Activated CD4-positive, alpha-beta T cell treated with anti-CD3 and anti-CD28 coated beads for 36 hours (primary cell): Measurements from ENCODE around the gene OR1B1. TPM values are rescaled to one million over a fixed set of nuclear protein-coding genes. Genes with fewer than 3 reads are reported as not detected.

Source experiments
- ATAC-seq: fragments of 200-7000 bp; cut with Tn5 transposase; one replicate; pipeline ENCODE4 v1.10.0; 2021; ENCODE audit warnings: mild to moderate bottlenecking, moderate library complexity
- CTCF ChIA-PET: fragments of 350-600 bp; sonication (Branson Sonifier 250); formaldehyde crosslinking; loops from one replicate; lab custom pipeline; 2021; ENCODE audit warnings: antibody characterized with exemption; lab: Charles Lee
- POLR2A ChIA-PET: fragments of 350-600 bp; sonication (Branson Sonifier 250); formaldehyde crosslinking; loops from one replicate; lab custom pipeline; 2021; ENCODE audit warnings: antibody characterized with exemption, inconsistent platforms; lab: Charles Lee
- DNase-seq: peaks from one replicate; pipeline ENCODE4 v3.0.0-alpha.2; 2020
- H3K27ac Mint-ChIP-seq: one replicate; pipeline ENCODE4 v1.8.0; 2021; ENCODE audit warnings: mixed read lengths
- H3K27me3 Mint-ChIP-seq: one replicate; pipeline ENCODE4 v1.8.0; 2021; ENCODE audit warnings: mixed read lengths
- H3K36me3 Mint-ChIP-seq: one replicate; pipeline ENCODE4 v1.8.0; 2021; ENCODE audit warnings: low read depth, mixed read lengths
- H3K4me1 Mint-ChIP-seq: one replicate; pipeline ENCODE4 v1.8.0; 2021; ENCODE audit warnings: mixed read lengths
- H3K4me3 Mint-ChIP-seq: one replicate; pipeline ENCODE4 v1.8.0; 2021; ENCODE audit warnings: mild to moderate bottlenecking, moderate library complexity, mixed read lengths
- H3K9me3 Mint-ChIP-seq: one replicate; pipeline ENCODE4 v1.8.0; 2021; ENCODE audit warnings: low read depth, mixed read lengths
- intact Hi-C, 2 experiments: fragments of 100-400 bp; cut with DNase I in 1 of 2; cut with micrococcal nuclease in 1 of 2; formaldehyde crosslinking; loops; one replicate each; pipeline versions ENCODE4 v1.14.2 to v1.15.1; 2022 to 2024; cut with DNase I, micrococcal nuclease
- total RNA-seq, 2 experiments: library from RNA; stranded (reverse); gene quantifications; one replicate each; pipeline ENCODE4 v1.2.3, GENCODE V29; 2021

Gene OR1B1
- not detected for total RNA-seq

DNA sequence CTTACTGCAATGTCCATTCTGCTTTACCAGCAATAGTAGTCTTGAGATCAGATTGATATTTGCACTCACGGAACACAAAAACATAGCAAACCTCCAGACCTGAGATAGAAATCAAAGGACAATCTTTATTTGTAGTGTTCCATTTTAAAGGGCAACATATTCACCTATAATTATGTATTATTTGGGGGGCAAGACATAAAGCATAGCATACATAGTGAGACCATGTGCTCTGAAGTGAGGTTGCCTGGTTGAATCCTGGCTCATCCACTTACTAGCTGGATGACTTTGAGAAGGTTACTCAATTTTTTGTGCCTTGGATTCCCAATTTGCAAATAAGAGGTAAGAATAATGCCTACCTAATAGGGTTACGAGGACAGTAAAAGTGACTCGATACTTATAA, at the start of gene OR1B1:
OR1B1 (minus strand) TSS at position 101 of the 400 bp plus-strand sequence.
- ChIA-PET POLR2A (no interaction called here), CTCF (interaction anchor here (0.6 kb wide), 1 partner anchor 793 kb away, joined by 3 read pairs; no protein-coding TSS in a partner anchor)

DNA sequence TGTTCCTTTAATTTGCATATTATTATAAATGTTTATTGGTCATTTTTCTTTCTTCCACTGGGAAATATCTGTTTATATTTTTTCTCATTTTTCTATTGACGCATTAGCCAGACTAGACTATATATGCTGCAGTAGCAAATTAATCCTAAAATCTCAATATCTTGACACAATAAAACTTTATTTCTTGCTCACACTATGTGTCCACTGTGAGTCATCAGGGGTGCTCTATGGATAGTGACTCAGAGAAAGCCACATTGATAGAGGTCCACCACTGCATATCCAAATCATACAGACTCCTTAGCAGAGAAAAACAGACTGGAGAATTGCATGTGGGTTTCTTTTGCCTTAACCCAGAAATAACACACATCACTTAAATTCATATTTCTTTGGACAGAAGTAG, 38.3 kb upstream of the OR1B1 start:
- Mint-ChIP-seq H3K4me3 (no peak overlapping the region), H3K9me3 (peaks cover 3% of the 10 kb centered on the region), H3K36me3 (no peaks in the 10 kb centered on the region), H3K27me3 (no peaks in the 10 kb centered on the region), H3K27ac (no peak overlapping the region), H3K4me1 (no peaks in the 10 kb centered on the region)
- ChIA-PET POLR2A (no interaction called here), CTCF (no interaction called here)
- DNase-seq: no peak
- ATAC-seq: no peak
- intact Hi-C loops: no loop called here

More for the DNA sequence above, at the start of gene OR1B1:
- intact Hi-C loops: no loop called here
- Mint-ChIP-seq H3K4me3 (no peak within 1 kb of the TSS), H3K27me3 (peaks cover 8% of the 10 kb centered on the region), H3K4me1 (no peaks in the 10 kb centered on the region), H3K36me3 (no peaks in the 10 kb centered on the region), H3K27ac (no peak within 1 kb of the TSS), H3K9me3 (no peaks in the 10 kb centered on the region)
- ATAC-seq (no peak), DNase-seq (no peak)

DNA sequence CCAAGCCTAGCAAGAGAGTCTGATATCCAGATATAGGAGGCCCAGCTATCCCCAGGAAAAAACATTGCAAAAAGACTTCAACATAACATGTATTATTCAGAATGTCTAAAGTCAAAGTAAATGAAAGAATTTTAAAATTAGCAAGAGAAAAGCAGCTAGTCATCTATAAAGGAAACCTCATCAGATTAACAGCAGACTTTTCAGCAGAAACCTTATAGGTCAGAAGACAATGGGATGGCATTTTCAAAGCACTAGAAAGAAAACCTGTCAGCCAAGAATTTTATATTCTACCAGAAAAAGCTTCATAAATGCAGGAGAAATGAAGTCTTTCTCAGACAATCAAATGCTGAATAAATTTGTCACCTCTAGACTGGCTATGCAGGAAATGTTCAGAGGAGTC, 27.4 kb upstream of the OR1B1 start:
- intact Hi-C loops: no loop called here
- Mint-ChIP-seq H3K9me3 (peaks cover 14% of the 10 kb centered on the region), H3K4me1 (no peaks in the 10 kb centered on the region), H3K36me3 (no peaks in the 10 kb centered on the region), H3K27me3 (peaks cover 2% of the 10 kb centered on the region), H3K4me3 (no peak overlapping the region), H3K27ac (no peak overlapping the region)
- DNase-seq (no peak), ATAC-seq (no peak)
- POLR2A ChIA-PET: no interaction called here
- CTCF ChIA-PET: no interaction called here

DNA sequence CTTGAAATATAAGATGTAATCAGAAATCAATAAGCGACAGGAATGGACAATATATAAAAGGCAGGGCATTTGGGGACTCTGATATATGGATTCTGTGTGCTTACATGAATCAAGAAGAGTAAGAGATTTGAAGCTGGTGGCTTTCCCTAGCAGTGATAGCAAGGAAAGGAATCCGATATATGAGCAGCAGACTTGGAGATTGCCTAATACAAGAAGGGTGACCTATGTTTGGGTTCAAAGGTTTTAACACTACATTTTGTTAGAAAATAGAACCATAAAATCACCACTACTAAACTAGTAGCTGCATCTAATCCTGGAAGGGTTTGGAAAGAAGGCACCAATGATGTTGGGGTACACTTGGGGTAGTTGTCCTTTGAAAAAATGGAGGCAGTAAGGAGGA, 15.1 kb upstream of the OR1B1 start:
- DNase-seq: no peak
- H3K27me3 Mint-ChIP-seq: peaks cover 6% of the 10 kb centered on the region
- no peaks in the 10 kb centered on the region for H3K36me3 Mint-ChIP-seq
- CTCF ChIA-PET: no interaction called here
- H3K4me1 Mint-ChIP-seq: no peaks in the 10 kb centered on the region
- no peak overlapping the region for H3K27ac Mint-ChIP-seq
- H3K9me3 Mint-ChIP-seq: peaks cover 11% of the 10 kb centered on the region
- no peak for ATAC-seq
- no peak overlapping the region for H3K4me3 Mint-ChIP-seq
- POLR2A ChIA-PET: no interaction called here
- intact Hi-C loops: no loop called here

DNA sequence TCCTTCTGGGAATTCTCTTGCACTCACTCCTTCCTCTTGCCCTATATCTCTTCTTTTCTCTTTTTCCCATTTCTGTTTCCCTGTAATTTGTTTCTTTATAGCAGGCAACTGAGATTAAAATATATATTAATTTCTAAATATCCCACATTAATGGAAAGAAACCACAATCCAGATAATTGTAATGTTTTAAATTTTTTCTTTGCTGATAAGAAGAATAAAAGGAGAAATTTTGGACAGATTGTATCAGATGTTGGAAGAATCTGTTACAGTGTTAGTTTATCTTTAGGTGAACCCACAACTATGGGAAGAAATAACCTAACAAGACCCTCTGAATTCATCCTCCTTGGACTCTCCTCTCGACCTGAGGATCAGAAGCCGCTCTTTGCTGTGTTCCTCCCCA, 4.0 kb upstream of the OR1B1 start, which contains the start of gene OR1L1:
OR1L1 (plus strand) TSS at position 301 of the 400 bp plus-strand sequence; CDS start at position 301, 0 bp downstream.
- Mint-ChIP-seq H3K36me3 (no peaks in the 10 kb centered on the region), H3K9me3 (peaks cover 3% of the 10 kb centered on the region), H3K4me1 (no peaks in the 10 kb centered on the region), H3K4me3 (no peak within 1 kb of the TSS), H3K27ac (no peak within 1 kb of the TSS), H3K27me3 (peaks cover 5% of the 10 kb centered on the region)
- intact Hi-C loops: no loop called here
- DNase-seq: no peak
- POLR2A ChIA-PET: no interaction called here
- CTCF ChIA-PET: no interaction called here
- no peak for ATAC-seq

DNA sequence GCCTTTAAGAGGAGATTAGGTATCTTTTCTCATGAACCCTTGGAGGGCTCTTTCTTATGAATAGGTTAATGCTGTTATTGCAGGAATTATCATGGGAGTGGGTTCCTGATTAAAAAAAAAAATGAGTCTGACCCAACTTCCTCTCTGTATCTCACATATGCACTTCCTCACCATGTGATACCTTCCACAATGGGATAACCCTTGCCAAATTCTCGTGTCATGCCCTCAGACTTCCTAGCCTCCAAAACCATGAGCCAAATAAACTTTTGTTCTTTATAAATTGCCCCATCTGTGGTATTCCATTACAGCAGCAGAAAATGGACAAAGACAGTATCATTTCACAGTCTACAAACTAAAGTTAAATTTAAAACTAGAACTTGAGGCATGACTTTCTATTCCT, 1.0 kb downstream of the OR1B1 start:
- DNase-seq (no peak), ATAC-seq (no peak)
- intact Hi-C loops: no loop called here
- Mint-ChIP-seq H3K36me3 (no peaks in the 10 kb centered on the region), H3K9me3 (no peaks in the 10 kb centered on the region), H3K4me1 (no peaks in the 10 kb centered on the region), H3K4me3 (no peak overlapping the region), H3K27me3 (peaks cover 3% of the 10 kb centered on the region), H3K27ac (no peak overlapping the region)
- POLR2A ChIA-PET: no interaction called here
- CTCF ChIA-PET: no interaction called here

DNA sequence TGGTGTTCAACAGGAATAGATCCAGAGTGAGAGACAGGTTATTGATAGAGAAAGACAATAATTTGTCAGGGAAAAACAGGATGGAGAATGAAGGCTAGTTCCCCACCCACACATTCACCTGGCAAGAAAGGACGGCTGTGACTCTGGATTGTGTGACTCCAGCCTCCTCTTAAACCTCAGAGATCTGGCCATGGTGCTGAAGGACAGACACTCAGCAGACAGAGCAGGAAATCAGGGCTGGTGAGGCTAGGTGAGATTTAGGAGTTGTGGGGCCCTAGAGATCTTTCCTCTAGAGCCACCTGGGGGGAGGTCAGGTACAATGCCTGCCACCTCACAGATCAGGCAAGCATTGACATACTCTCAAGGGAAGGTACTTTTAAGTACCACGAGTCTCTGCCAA, 15.2 kb downstream of the OR1B1 start:
- DNase-seq (no peak), ATAC-seq (no peak)
- H3K27ac Mint-ChIP-seq: no peak overlapping the region
- no peaks in the 10 kb centered on the region for H3K36me3 Mint-ChIP-seq
- POLR2A ChIA-PET: no interaction called here
- CTCF ChIA-PET: no interaction called here
- H3K4me1 Mint-ChIP-seq: no peaks in the 10 kb centered on the region
- H3K9me3 Mint-ChIP-seq: peaks cover 13% of the 10 kb centered on the region
- H3K4me3 Mint-ChIP-seq: no peak overlapping the region
- peaks cover 16% of the 10 kb centered on the region for H3K27me3 Mint-ChIP-seq
- intact Hi-C loops: no loop called here

DNA sequence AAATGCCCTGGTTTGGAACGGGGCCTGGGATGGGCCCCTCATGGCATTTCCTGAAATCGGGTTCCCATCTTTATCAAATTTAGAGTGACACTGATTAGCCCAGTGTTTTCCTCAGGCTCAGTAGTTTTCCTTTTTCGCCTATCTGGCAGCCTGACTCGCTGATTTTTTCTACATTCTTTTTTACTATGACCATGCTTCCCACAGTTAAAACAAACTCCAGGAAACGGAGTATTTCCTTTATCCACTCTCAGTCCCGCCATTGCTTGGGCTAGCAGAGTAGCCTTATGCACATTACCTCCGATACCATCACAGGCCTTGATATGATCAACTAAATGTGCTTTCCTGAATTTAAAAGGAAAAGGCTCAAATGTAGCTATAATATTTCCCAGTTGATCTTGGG, 37.4 kb downstream of the OR1B1 start:
- Mint-ChIP-seq H3K9me3 (no peaks in the 10 kb centered on the region), H3K27ac (no peak overlapping the region), H3K27me3 (peaks cover 12% of the 10 kb centered on the region), H3K4me1 (no peaks in the 10 kb centered on the region), H3K36me3 (no peaks in the 10 kb centered on the region), H3K4me3 (no peak overlapping the region)
- intact Hi-C loops: no loop called here
- no peak for DNase-seq
- CTCF ChIA-PET: no interaction called here
- POLR2A ChIA-PET: interaction anchor here (0.6 kb wide), 1 partner anchor 1615 kb away, joined by 7 read pairs; no protein-coding TSS in a partner anchor
- no peak for ATAC-seq

DNA sequence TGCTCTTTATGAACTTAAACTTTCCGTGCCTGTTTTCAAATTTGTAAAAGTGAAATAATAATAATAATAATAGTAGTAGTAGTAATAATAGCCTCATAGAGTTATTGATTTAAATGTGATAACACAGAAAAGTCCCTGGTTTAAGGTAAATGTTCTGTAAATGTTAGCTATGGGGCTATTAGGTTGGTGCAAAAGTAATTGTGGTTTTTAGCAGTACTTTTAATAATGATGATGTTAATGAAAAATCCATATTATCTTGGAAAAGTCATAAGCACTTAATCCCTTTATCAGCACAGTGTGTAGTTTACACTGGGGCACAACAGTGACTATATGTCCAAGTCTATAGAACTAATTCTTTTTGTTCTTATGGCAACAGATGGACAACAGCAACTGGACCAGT, 43.1 kb downstream of the OR1B1 start, which contains the start of gene OR1Q1:
OR1Q1 (plus strand) TSS at position 377 of the 400 bp plus-strand sequence; CDS start at position 377, 0 bp downstream.
- peaks cover 11% of the 10 kb centered on the region for H3K27me3 Mint-ChIP-seq
- CTCF ChIA-PET: no interaction called here
- H3K9me3 Mint-ChIP-seq: no peaks in the 10 kb centered on the region
- POLR2A ChIA-PET: interaction anchor here (0.7 kb wide), 1 partner anchor 194 kb away, joined by 3 read pairs; no protein-coding TSS in a partner anchor
- intact Hi-C loops: no loop called here
- H3K4me3 Mint-ChIP-seq: no peak within 1 kb of the TSS
- ATAC-seq (no peak), DNase-seq (no peak)
- H3K36me3 Mint-ChIP-seq: no peaks in the 10 kb centered on the region
- H3K27ac Mint-ChIP-seq: no peak within 1 kb of the TSS
- H3K4me1 Mint-ChIP-seq: no peaks in the 10 kb centered on the region

DNA sequence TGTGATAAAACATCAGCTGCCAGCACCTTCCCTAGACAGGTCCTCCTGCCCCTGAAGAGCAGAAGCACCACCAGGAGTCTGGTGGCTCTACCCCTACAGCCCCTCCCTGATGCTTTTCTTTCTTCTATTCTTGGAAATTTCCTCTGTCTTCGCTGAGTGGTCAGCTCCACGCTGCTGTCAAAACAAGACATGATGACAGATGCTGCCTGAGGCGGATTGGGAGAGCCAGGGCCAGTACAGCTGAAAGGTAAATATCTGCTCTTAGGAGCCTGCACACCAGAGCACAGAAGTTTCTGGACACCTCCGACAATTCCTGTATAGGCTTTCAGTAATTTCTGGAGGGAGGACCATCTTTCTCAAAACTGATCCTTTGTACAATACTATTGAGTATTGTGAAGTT, 47.6 kb downstream of the OR1B1 start:
- CTCF ChIA-PET: no interaction called here
- ATAC-seq: no peak
- Mint-ChIP-seq H3K27ac (no peak overlapping the region), H3K4me1 (no peaks in the 10 kb centered on the region), H3K27me3 (peaks cover 9% of the 10 kb centered on the region), H3K9me3 (no peaks in the 10 kb centered on the region), H3K36me3 (no peaks in the 10 kb centered on the region), H3K4me3 (no peak overlapping the region)
- POLR2A ChIA-PET: no interaction called here
- no peak for DNase-seq
- intact Hi-C loops: no loop called here

DNA sequence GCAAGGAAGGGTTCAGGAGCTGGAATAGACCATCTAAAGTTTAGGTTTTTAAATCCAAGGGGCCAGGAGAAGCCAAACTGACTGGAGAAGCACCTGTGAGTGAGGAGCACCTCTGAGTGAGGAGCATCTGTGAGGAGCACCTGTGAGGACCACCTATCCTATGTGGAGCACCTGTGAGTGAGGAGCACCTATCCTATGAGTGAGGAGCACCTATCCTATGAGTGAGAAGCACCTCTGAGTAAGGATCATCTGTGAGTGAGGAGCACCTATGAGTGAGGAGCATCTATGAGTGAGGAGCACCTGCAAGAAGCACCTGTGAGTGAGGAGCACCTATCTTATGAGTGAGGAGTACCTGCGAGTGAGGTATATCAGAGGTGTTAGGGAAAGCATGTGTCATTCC, 50.8 kb downstream of the OR1B1 start:
- Mint-ChIP-seq H3K4me1 (no peaks in the 10 kb centered on the region), H3K4me3 (no peak overlapping the region), H3K9me3 (peaks cover 3% of the 10 kb centered on the region), H3K36me3 (no peaks in the 10 kb centered on the region), H3K27me3 (peaks cover 7% of the 10 kb centered on the region), H3K27ac (no peak overlapping the region)
- intact Hi-C loops: no loop called here
- ChIA-PET CTCF (no interaction called here), POLR2A (no interaction called here)
- no peak for DNase-seq
- no peak for ATAC-seq

DNA sequence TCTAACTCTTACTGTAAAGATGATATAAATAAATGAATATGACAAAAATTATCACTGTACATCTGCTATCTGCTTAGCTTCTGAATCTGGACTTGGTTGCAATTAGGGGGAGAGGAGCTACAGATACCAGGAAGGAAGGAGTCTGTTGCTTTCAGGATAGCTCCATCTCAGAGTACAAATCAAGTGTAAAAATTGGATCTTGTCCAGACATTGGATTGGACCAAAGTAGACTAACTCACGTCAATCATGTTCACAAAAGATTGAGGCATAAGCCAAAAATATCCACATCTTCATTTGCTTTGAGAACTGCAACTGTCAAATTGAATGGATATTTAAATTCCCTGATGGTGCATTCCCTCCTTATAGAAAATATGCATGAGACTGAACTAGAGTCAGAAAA, 51.7 kb downstream of the OR1B1 start:
- intact Hi-C loops: no loop called here
- no peak overlapping the region for H3K4me3 Mint-ChIP-seq
- peaks cover 9% of the 10 kb centered on the region for H3K27me3 Mint-ChIP-seq
- CTCF ChIA-PET: interaction anchor here (0.6 kb wide), 1 partner anchor 1185 kb away, joined by 4 read pairs; no protein-coding TSS in a partner anchor
- peaks cover 6% of the 10 kb centered on the region for H3K9me3 Mint-ChIP-seq
- no peaks in the 10 kb centered on the region for H3K4me1 Mint-ChIP-seq
- H3K36me3 Mint-ChIP-seq: peaks cover under 1% of the 10 kb centered on the region
- no peak overlapping the region for H3K27ac Mint-ChIP-seq
- POLR2A ChIA-PET: no interaction called here
- ATAC-seq (no peak), DNase-seq (no peak)
